ENCODE results near the gene KRTAP25-1.

KRTAP25-1 gene

GRCh38 chr21:30289215-30289614 is at the start of gene KRTAP25-1:
Gene KRTAP25-1, minus strand, starts transcription at chr21:30289514. Its CDS starts 24 bp downstream, at chr21:30289490.
- no peak for DNase-seq

- DNase-seq, result no peak
Observed at GRCh38 chr21:30338717-30339116, 49.4 kb upstream of the KRTAP25-1 start.

GRCh38 chr21:30337772-30338171 is 48.5 kb upstream of the KRTAP25-1 start:
- no peak for DNase-seq

- DNase-seq, result no peak
Observed at GRCh38 chr21:30337276-30337744, 48.0 kb upstream of the KRTAP25-1 start, which contains the start of gene KRTAP27-1. Gene KRTAP27-1, minus strand, starts transcription at chr21:30337694. Its CDS starts 26 bp downstream, at chr21:30337668.

- no peak for DNase-seq
Observed at GRCh38 chr21:30336596-30336995, 47.3 kb upstream of the KRTAP25-1 start.

- DNase-seq, result no peak
Observed at GRCh38 chr21:30333736-30334135, 44.4 kb upstream of the KRTAP25-1 start.

GRCh38 chr21:30332681-30333080 is 43.4 kb upstream of the KRTAP25-1 start:
- no peak for DNase-seq

GRCh38 chr21:30329203-30329875 is 40.0 kb upstream of the KRTAP25-1 start:
- no peak for DNase-seq

- no peak for DNase-seq
Observed at GRCh38 chr21:30326390-30326789, 37.1 kb upstream of the KRTAP25-1 start.

GRCh38 chr21:30320215-30320614 is 30.9 kb upstream of the KRTAP25-1 start, which contains the start of gene KRTAP26-1:
Gene KRTAP26-1, minus strand, starts transcription at chr21:30320315. Its CDS starts 280 bp downstream, at chr21:30320035.
- no peak for DNase-seq

GRCh38 chr21:30315701-30316100 is 26.4 kb upstream of the KRTAP25-1 start:
- no peak for DNase-seq

- no peak for DNase-seq
Observed at GRCh38 chr21:30306884-30307283, 17.6 kb upstream of the KRTAP25-1 start.

GRCh38 chr21:30305136-30305535 is 15.8 kb upstream of the KRTAP25-1 start:
- no peak for DNase-seq

GRCh38 chr21:30282850-30283249 is 6.5 kb downstream of the KRTAP25-1 start, which contains the start of gene KRTAP24-1:
Gene KRTAP24-1, minus strand, starts transcription at chr21:30282950. Its CDS starts 18 bp downstream, at chr21:30282932.
- no peak for DNase-seq

GRCh38 chr21:30271611-30272010 is 17.7 kb downstream of the KRTAP25-1 start:
- DNase-seq, result no peak

- DNase-seq, result no peak
Observed at GRCh38 chr21:30271156-30271555, 18.2 kb downstream of the KRTAP25-1 start.

- DNase-seq, result no peak
Observed at GRCh38 chr21:30269803-30270530, 19.3 kb downstream of the KRTAP25-1 start.

GRCh38 chr21:30268608-30269197 is 20.6 kb downstream of the KRTAP25-1 start:
- DNase-seq, result no peak

- no peak for DNase-seq
Observed at GRCh38 chr21:30257773-30258172, 31.5 kb downstream of the KRTAP25-1 start.

GRCh38 chr21:30256100-30256499 is 33.2 kb downstream of the KRTAP25-1 start:
- DNase-seq, result no peak

- DNase-seq, result no peak
Observed at GRCh38 chr21:30255679-30256078, 33.6 kb downstream of the KRTAP25-1 start.

GRCh38 chr21:30251781-30252180 is 37.5 kb downstream of the KRTAP25-1 start:
- DNase-seq, result no peak

- no peak for DNase-seq
Observed at GRCh38 chr21:30249936-30250335, 39.4 kb downstream of the KRTAP25-1 start.

GRCh38 chr21:30248844-30249243 is 40.5 kb downstream of the KRTAP25-1 start:
- DNase-seq, result no peak
